Measurements from ENCODE around the gene SGMS1. TPM values are rescaled to one million over a fixed set of nuclear protein-coding genes. Genes with fewer than 3 reads are reported as not detected.
"Not testable (repeated sequence)": the region's sequence is repeated elsewhere in the genome, so short reads cannot be mapped to it uniquely, and the experiment has no call there.

SGMS1 gene
- total and polyA plus RNA-seq, 2 donors (not counting 1 experiment from before 2014, with no cell fraction given), result 39.9 to 82.1 TPM

DNA sequence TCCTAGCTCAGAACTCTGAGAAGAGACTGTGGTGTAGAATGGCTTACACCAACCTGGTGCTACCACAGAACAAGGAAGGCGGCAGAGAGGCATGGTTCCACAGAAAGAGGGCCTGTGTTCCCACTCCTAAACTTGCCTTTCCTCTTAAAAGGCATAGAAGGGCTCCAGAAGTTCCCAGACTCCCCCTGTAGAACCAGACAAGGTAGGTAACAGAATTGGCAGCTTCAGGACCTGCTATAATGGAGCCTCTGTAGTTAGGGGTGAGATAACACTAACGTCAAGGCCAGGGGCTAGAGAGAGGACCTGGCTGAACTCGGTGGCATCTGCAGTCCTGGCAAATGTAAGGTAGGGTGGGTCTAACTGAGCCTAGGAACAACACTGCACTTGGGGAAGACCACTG, 26.7 kb upstream of the SGMS1 start:
- Histone ChIP-seq H3K36me3 (ENCODE audit: control insufficient read depth, insufficient read depth, low read length) (no peaks in the 10 kb centered on the region), H3K27me3 (ENCODE audit: control insufficient read depth, insufficient read depth, low read length) (no peaks in the 10 kb centered on the region), H3K4me1 (ENCODE audit: control insufficient read depth, extremely low read depth, insufficient read depth, low read length) (no peaks in the 10 kb centered on the region), H2AFZ (ENCODE audit: low read length) (no peak overlapping the region), H3K9me3 (ENCODE audit: control insufficient read depth, insufficient read depth, low read depth, low read length) (no peaks in the 10 kb centered on the region), H4K20me1 (ENCODE audit: control insufficient read depth, extremely low read depth, insufficient read depth, low read length) (no peaks in the 10 kb centered on the region), H3K9ac (ENCODE audit: insufficient read depth, low read length) (no peak overlapping the region), H3K79me2 (ENCODE audit: control insufficient read depth, insufficient read depth, low read length) (no peaks in the 10 kb centered on the region), H3K4me3 (replicated peaks in 1 of 4; ENCODE audit: control extremely low read depth in 1 of 4, insufficient read depth in 1 of 4, low read depth in 3 of 4, low read length in 4 of 4) (no peak overlapping the region), H3K27ac (ENCODE audit: insufficient read depth, low read length) (no peak overlapping the region), H3K4me2 (ENCODE audit: extremely low read depth, insufficient read depth, low read length) (no peak overlapping the region)
- TF ChIP-seq, protein P1, sequence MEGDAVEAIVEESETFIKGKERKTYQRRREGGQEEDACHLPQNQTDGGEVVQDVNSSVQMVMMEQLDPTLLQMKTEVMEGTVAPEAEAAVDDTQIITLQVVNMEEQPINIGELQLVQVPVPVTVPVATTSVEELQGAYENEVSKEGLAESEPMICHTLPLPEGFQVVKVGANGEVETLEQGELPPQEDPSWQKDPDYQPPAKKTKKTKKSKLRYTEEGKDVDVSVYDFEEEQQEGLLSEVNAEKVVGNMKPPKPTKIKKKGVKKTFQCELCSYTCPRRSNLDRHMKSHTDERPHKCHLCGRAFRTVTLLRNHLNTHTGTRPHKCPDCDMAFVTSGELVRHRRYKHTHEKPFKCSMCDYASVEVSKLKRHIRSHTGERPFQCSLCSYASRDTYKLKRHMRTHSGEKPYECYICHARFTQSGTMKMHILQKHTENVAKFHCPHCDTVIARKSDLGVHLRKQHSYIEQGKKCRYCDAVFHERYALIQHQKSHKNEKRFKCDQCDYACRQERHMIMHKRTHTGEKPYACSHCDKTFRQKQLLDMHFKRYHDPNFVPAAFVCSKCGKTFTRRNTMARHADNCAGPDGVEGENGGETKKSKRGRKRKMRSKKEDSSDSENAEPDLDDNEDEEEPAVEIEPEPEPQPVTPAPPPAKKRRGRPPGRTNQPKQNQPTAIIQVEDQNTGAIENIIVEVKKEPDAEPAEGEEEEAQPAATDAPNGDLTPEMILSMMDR (conservative IDR thresholded peaks at IDR 0.05 in 1 of 2, IDR thresholded peaks at IDR 0.05 in 1 of 2; ENCODE audit: low read depth in 1 of 2, low read length in 2 of 2), result no peak
- no peak for DNase-seq (ENCODE audit: low read depth in 2 of 2)

DNA sequence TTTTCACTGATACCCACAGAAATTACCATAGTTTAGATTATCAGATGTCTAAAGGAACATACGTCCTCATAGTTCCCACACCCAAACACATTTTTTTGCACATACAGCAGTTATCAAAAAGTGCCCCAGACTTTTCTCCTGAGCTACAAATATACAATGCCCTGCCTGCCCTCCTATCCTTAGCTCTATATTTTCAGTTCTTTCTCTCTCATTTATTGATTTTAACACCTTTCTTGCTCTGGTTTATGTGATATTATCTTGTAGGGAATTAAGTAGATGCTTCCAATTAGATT, 25.1 kb upstream of the SGMS1 start:
- TF ChIP-seq EZH2 (IDR thresholded peaks at IDR 0.05; ENCODE audit: low read length, missing control alignments), result no peak
- TF ChIP-seq, protein P1 (conservative IDR thresholded peaks at IDR 0.05 in 1 of 2, IDR thresholded peaks at IDR 0.05 in 1 of 2; ENCODE audit: low read depth in 1 of 2, low read length in 2 of 2), result no peak
- no peak overlapping the region for H3K27ac ChIP-seq (ENCODE audit: insufficient read depth, low read length)
- no peaks in the 10 kb centered on the region for H4K20me1 ChIP-seq (ENCODE audit: control insufficient read depth, extremely low read depth, insufficient read depth, low read length)
- no peaks in the 10 kb centered on the region for H3K79me2 ChIP-seq (ENCODE audit: control insufficient read depth, insufficient read depth, low read length)
- no peaks in the 10 kb centered on the region for H3K9me3 ChIP-seq (ENCODE audit: control insufficient read depth, insufficient read depth, low read depth, low read length)
- DNase-seq (ENCODE audit: low read depth in 2 of 2), result no peak
- H2AFZ ChIP-seq (ENCODE audit: low read length), result no peak overlapping the region
- H3K4me1 ChIP-seq (ENCODE audit: control insufficient read depth, extremely low read depth, insufficient read depth, low read length), result no peaks in the 10 kb centered on the region
- no peak overlapping the region for H3K4me2 ChIP-seq (ENCODE audit: extremely low read depth, insufficient read depth, low read length)
- no peaks in the 10 kb centered on the region for H3K36me3 ChIP-seq (ENCODE audit: control insufficient read depth, insufficient read depth, low read length)
- H3K4me3 ChIP-seq (replicated peaks in 1 of 4; ENCODE audit: control extremely low read depth in 1 of 4, insufficient read depth in 1 of 4, low read depth in 3 of 4, low read length in 4 of 4), result no peak overlapping the region
- no peaks in the 10 kb centered on the region for H3K27me3 ChIP-seq (ENCODE audit: control insufficient read depth, insufficient read depth, low read length)
- no peak overlapping the region for H3K9ac ChIP-seq (ENCODE audit: insufficient read depth, low read length)

DNA sequence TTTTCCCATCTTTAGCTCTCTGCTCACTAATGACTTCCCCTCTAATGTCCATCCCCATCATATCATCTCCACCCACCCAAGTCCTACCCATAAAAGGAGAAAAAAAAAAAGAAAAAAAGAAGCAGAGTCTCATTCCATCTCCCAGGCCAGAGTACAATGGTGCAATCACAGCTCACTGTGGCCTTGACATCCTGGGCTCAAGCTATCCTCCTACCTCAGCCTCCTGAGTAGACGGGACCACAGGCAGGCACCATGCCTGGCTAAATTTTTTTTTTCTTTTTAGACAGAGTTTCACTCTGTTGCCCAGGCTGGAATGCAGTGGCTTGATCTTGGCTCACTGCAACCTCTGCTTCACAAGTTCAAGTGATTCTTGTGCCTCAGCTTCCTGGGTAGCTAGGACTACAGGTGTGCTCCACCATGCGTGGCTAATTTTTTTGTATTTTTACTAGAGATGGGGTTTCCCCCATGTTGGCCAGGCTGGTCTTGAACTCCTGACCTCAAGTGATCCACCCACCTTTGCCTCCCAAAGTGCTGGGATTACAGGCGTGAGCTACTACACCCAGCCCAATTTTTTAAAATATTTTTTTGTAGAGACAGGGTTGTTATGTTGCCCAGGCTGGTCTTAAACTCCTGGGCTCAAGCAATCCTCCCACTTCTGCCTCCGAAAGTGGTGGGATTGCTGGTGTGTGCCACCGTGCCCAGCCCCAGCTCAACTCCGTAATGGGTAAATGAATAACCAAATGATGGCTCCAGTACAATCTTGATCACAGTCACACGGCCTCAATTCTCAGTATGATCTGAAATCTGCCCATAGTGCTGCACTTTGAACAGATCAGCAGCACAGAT, 24.6 kb upstream of the SGMS1 start:
- no peaks in the 10 kb centered on the region for H3K9me3 ChIP-seq (ENCODE audit: control insufficient read depth, insufficient read depth, low read depth, low read length)
- H3K4me3 ChIP-seq (replicated peaks in 1 of 4; ENCODE audit: control extremely low read depth in 1 of 4, insufficient read depth in 1 of 4, low read depth in 3 of 4, low read length in 4 of 4), result no peak overlapping the region
- no peak for TF ChIP-seq EZH2 (IDR thresholded peaks at IDR 0.05; ENCODE audit: low read length, missing control alignments)
- TF ChIP-seq, protein P1 (conservative IDR thresholded peaks at IDR 0.05 in 1 of 2, IDR thresholded peaks at IDR 0.05 in 1 of 2; ENCODE audit: low read depth in 1 of 2, low read length in 2 of 2), result no peak

DNA sequence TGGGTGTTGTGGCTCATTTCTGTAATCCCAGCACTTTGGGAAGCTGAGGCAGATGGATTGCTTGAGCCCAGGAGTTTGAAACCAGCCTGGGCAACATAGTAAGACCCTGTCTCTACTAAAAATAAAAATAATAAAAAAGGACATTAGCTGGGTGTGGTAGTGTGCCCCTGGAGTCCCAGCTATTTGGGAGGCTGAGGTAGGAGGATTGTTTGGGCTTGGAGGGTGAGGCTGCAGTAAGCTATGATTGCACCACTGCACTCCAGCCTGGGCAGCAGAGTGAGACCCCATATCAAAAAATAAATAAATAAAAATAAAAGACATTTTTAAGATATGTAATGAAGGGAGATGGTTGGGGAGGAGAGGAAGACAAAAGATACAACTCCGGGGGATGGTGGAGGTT, 23.6 kb upstream of the SGMS1 start:
- H3K4me2 ChIP-seq (ENCODE audit: extremely low read depth, insufficient read depth, low read length); H3K4me3 ChIP-seq (replicated peaks in 1 of 4; ENCODE audit: control extremely low read depth in 1 of 4, insufficient read depth in 1 of 4, low read depth in 3 of 4, low read length in 4 of 4); H3K4me1 ChIP-seq (ENCODE audit: control insufficient read depth, extremely low read depth, insufficient read depth, low read length); H3K9me3 ChIP-seq (ENCODE audit: control insufficient read depth, insufficient read depth, low read depth, low read length); H3K27me3 ChIP-seq (ENCODE audit: control insufficient read depth, insufficient read depth, low read length); H3K79me2 ChIP-seq (ENCODE audit: control insufficient read depth, insufficient read depth, low read length); H2AFZ ChIP-seq (ENCODE audit: low read length); DNase-seq (ENCODE audit: low read depth in 2 of 2); H4K20me1 ChIP-seq (ENCODE audit: control insufficient read depth, extremely low read depth, insufficient read depth, low read length); H3K27ac ChIP-seq (ENCODE audit: insufficient read depth, low read length); H3K36me3 ChIP-seq (ENCODE audit: control insufficient read depth, insufficient read depth, low read length); H3K9ac ChIP-seq (ENCODE audit: insufficient read depth, low read length): not testable (repeated sequence)

More for the DNA sequence above, 24.6 kb upstream of the SGMS1 start:
- Histone ChIP-seq H3K4me2 (ENCODE audit: extremely low read depth, insufficient read depth, low read length) (no peak overlapping the region), H3K4me1 (ENCODE audit: control insufficient read depth, extremely low read depth, insufficient read depth, low read length) (no peaks in the 10 kb centered on the region), H2AFZ (ENCODE audit: low read length) (no peak overlapping the region), H3K36me3 (ENCODE audit: control insufficient read depth, insufficient read depth, low read length) (no peaks in the 10 kb centered on the region), H4K20me1 (ENCODE audit: control insufficient read depth, extremely low read depth, insufficient read depth, low read length) (no peaks in the 10 kb centered on the region), H3K9ac (ENCODE audit: insufficient read depth, low read length) (no peak overlapping the region), H3K79me2 (ENCODE audit: control insufficient read depth, insufficient read depth, low read length) (no peaks in the 10 kb centered on the region), H3K27ac (ENCODE audit: insufficient read depth, low read length) (no peak overlapping the region), H3K27me3 (ENCODE audit: control insufficient read depth, insufficient read depth, low read length) (no peaks in the 10 kb centered on the region)
- DNase-seq (ENCODE audit: low read depth in 2 of 2), result no peak
